ENCODE measurements around the gene XRN2. TPM values are rescaled to one million over a fixed set of nuclear protein-coding genes. Genes with fewer than 3 reads are reported as not detected.

XRN2 gene
- total RNA-seq, 1 donor from 2014 or later: 87.7 TPM

DNA sequence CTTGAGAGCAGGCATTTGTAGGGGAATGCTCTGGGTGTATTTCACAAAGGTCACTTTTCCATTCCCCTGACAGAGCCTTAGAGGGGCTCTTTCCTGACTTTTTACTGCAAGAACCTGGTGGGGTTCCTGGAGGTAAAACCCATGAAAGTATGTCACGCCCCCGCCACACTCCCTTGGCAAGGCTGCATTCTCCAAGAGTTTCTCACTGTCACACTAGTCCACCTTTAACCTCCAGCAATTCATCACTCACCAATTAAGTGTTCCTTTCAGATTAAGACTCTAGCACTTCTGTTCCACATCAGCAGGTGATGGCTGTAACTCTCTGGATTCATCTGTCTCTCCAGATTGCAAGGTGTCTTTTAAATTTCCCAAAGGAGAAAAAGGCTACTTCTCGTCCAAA lies 126.9 kb downstream of the XRN2 start:
- DNase-seq (ENCODE audit: low spot score): no peak
- Mint-ChIP-seq H3K27me3 (ENCODE audit: low read depth) (peaks cover 18% of the 10 kb centered on the region), H3K4me1 (ENCODE audit: low read depth) (no peaks in the 10 kb centered on the region), H3K9me3 (peaks cover 12% of the 10 kb centered on the region), H3K4me3 (ENCODE audit: low read depth) (no peak overlapping the region), H3K27ac (no peak overlapping the region), H3K36me3 (ENCODE audit: low read depth) (no peaks in the 10 kb centered on the region)
- intact Hi-C loops (cut with micrococcal nuclease): no loop called here

DNA sequence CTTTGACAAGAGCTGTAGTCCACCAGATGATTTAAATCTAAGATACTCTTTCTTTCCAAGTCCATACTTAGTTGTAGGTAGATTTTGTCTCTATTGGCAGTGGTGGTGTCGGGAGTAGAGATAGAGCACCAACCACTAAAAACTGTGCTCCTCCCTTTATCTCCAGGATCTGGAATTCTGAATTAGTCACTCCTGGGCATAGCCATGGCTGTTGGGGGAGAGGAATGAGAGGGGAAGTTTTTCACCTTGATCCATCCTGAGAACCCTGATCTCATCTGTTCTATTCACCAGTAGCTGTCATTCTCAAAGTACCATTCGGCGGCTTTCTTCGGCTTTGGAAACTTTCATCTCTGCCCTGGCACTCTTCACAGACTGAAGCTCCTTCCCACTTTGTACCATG lies 129.8 kb downstream of the XRN2 start:
- Mint-ChIP-seq H3K9me3 (no peaks in the 10 kb centered on the region), H3K4me3 (ENCODE audit: low read depth) (no peak overlapping the region), H3K27ac (no peak overlapping the region), H3K4me1 (ENCODE audit: low read depth) (no peaks in the 10 kb centered on the region), H3K27me3 (ENCODE audit: low read depth) (peaks cover 29% of the 10 kb centered on the region), H3K36me3 (ENCODE audit: low read depth) (no peaks in the 10 kb centered on the region)
- DNase-seq (ENCODE audit: low spot score): no peak
- intact Hi-C loops (cut with micrococcal nuclease): no loop called here

DNA sequence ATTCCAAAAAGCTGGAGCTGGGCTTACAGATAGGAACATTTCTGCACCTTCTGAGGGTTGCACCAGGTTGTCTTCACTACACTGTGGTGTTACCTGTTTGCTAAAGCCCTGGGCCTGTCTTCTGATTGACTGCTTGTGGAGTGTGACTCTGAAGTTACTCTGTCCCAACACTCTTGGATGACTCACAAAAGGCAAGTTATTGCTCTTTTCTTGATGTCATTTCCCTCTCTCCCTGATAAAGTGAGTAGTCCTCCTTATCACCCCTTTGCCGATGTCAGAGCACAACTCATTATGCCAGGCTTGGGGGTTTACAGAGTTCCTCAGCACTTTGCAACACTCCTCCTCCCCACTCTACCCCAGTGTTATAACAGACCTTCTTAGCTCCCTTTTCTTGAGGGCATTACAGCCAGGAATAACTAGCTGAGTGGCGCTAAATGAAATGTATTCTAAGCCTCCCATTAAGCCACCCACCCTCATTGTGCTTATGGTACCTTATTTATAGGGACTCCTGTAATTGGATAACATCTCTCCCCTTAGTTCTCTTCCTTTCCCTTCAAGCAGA lies 130.3 kb downstream of the XRN2 start:
- H3K4me3 Mint-ChIP-seq (ENCODE audit: low read depth): no peak overlapping the region
- H3K27ac Mint-ChIP-seq: no peak overlapping the region
- H3K27me3 Mint-ChIP-seq (ENCODE audit: low read depth): peaks cover 28% of the 10 kb centered on the region
- no peaks in the 10 kb centered on the region for H3K4me1 Mint-ChIP-seq (ENCODE audit: low read depth)
- no peaks in the 10 kb centered on the region for H3K36me3 Mint-ChIP-seq (ENCODE audit: low read depth)
- intact Hi-C loops (cut with micrococcal nuclease): no loop called here
- H3K9me3 Mint-ChIP-seq: no peaks in the 10 kb centered on the region
- DNase-seq (ENCODE audit: low spot score): no peak

DNA sequence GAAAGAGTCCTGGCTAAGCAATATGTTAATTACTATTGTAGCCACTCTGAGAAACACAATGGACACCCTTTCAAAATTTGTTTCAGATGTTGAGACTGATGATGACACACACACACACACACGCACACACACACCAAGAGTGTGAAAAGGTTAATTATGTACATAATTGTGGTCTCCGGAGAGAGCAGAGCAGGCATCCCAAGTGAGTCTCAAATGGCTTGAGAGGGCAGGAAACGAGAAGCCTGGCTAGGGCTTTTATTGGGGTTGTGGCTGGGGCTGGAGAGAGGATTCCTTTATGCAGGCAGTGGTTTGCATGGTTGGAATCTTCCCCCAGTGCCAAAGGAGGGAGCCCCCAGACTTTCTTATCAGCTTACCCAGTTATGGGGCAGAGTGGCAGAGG lies 132.4 kb downstream of the XRN2 start:
- Mint-ChIP-seq H3K27ac (no peak overlapping the region), H3K4me1 (ENCODE audit: low read depth) (no peaks in the 10 kb centered on the region), H3K36me3 (ENCODE audit: low read depth) (no peaks in the 10 kb centered on the region), H3K9me3 (no peaks in the 10 kb centered on the region), H3K27me3 (ENCODE audit: low read depth) (peaks cover 24% of the 10 kb centered on the region), H3K4me3 (ENCODE audit: low read depth) (no peak overlapping the region)
- no peak for DNase-seq (ENCODE audit: low spot score)
- intact Hi-C loops (cut with micrococcal nuclease): no loop called here

DNA sequence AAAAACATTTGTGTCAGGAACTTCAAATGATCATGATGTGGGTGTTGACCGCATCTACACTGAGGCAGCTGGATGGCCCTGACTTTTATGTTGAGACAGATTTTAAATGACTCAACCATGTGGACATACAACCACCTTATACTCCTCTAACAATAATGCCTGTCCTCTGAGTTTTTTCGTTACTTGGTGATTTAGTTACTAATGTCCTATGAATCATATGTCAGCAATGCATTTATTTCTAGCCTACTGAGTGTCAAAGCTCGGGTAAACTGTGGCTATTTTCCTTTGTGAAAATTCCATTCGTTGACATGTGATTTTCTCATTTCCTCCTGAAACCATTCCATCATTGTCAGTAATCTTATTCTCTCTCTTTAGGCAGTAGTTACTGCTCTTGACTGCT lies 133.1 kb downstream of the XRN2 start:
- Mint-ChIP-seq H3K4me1 (ENCODE audit: low read depth) (no peaks in the 10 kb centered on the region), H3K27ac (no peak overlapping the region), H3K36me3 (ENCODE audit: low read depth) (no peaks in the 10 kb centered on the region), H3K9me3 (no peaks in the 10 kb centered on the region), H3K4me3 (ENCODE audit: low read depth) (no peak overlapping the region), H3K27me3 (ENCODE audit: low read depth) (peaks cover 27% of the 10 kb centered on the region)
- no peak for DNase-seq (ENCODE audit: low spot score)
- intact Hi-C loops (cut with micrococcal nuclease): no loop called here

DNA sequence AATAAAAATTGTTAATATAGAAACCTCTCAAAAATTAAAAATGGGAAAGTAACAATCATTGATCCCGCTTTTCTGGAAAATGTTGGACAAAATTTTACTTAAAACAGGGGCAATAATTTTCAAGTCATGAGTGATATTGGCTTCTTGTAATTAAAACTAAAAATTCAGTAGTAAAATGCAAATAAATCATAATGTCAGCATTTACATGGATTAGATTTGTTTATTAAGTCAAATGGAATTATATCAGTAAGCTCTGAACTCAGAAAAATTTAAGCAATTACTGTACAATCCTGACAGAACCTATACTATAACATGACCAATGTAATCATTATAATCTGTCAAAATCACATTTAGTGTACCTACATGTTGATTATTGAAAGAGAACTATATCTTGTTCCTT lies 134.1 kb downstream of the XRN2 start:
- no peaks in the 10 kb centered on the region for H3K9me3 Mint-ChIP-seq
- no peaks in the 10 kb centered on the region for H3K36me3 Mint-ChIP-seq (ENCODE audit: low read depth)
- H3K4me1 Mint-ChIP-seq (ENCODE audit: low read depth): no peaks in the 10 kb centered on the region
- intact Hi-C loops (cut with micrococcal nuclease): no loop called here
- DNase-seq (ENCODE audit: low spot score): no peak
- H3K27me3 Mint-ChIP-seq (ENCODE audit: low read depth): peaks cover 30% of the 10 kb centered on the region
- H3K27ac Mint-ChIP-seq: no peak overlapping the region
- H3K4me3 Mint-ChIP-seq (ENCODE audit: low read depth): no peak overlapping the region

DNA sequence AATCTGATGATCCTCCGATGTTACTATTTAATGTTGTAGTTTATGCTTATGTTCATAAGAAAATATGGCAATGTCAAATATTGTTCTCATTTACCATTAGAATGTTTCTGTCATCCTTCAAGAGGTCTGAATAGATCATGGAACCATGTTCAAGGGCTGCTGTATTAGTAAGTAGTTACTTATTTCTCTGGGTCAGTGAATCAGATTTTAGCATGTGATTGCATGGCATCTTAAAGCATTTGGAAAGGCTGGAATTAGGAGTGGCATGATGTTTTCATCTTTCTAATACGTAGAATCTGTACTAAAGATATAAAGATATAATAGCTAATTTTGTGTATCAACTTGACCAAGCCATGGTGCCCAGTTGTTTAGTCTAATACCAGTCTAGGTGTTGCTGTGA lies 134.7 kb downstream of the XRN2 start:
- H3K9me3 Mint-ChIP-seq: no peaks in the 10 kb centered on the region
- intact Hi-C loops (cut with micrococcal nuclease): no loop called here
- no peak overlapping the region for H3K4me3 Mint-ChIP-seq (ENCODE audit: low read depth)
- H3K36me3 Mint-ChIP-seq (ENCODE audit: low read depth): no peaks in the 10 kb centered on the region
- DNase-seq (ENCODE audit: low spot score): no peak
- no peaks in the 10 kb centered on the region for H3K4me1 Mint-ChIP-seq (ENCODE audit: low read depth)
- H3K27me3 Mint-ChIP-seq (ENCODE audit: low read depth): peaks cover 30% of the 10 kb centered on the region
- no peak overlapping the region for H3K27ac Mint-ChIP-seq

Other genes with a start within 250 kb of the XRN2 start
- not detected in 2 replicates for gene LINC00237, start 197.0 kb upstream of the XRN2 start, total RNA-seq
- 8.9 and 10.5 TPM in 2 replicates for gene KIZ, start 177.2 kb upstream of the XRN2 start, total RNA-seq
- not detected in 2 replicates for gene NKX2-4, start 94.2 kb downstream of the XRN2 start, total RNA-seq
- not detected in 2 replicates for gene NKX2-2, start 210.7 kb downstream of the XRN2 start, total RNA-seq

All from activated T-helper 2 cell treated with anti-CD3 and anti-CD28 coated beads, Interferon-gamma antibody, Interleukin-2, Interleukin-4, amounts not matched to agents 10 μg/mL and 5 μg/mL and 100 μg/mL, durations not matched to agents 14 hours and 24 hours and 36 hours (primary cell).